Measurements from ENCODE around the gene PALD1. TPM values are rescaled to one million over a fixed set of nuclear protein-coding genes. Genes with fewer than 3 reads are reported as not detected.
A peak's percentile ranks its signal among the peaks of the same experiment; 100 is the strongest.

Gene PALD1
- total and polyA plus RNA-seq, 2 experiments from 2014 or later: 11.9 to 58.2 TPM

DNA sequence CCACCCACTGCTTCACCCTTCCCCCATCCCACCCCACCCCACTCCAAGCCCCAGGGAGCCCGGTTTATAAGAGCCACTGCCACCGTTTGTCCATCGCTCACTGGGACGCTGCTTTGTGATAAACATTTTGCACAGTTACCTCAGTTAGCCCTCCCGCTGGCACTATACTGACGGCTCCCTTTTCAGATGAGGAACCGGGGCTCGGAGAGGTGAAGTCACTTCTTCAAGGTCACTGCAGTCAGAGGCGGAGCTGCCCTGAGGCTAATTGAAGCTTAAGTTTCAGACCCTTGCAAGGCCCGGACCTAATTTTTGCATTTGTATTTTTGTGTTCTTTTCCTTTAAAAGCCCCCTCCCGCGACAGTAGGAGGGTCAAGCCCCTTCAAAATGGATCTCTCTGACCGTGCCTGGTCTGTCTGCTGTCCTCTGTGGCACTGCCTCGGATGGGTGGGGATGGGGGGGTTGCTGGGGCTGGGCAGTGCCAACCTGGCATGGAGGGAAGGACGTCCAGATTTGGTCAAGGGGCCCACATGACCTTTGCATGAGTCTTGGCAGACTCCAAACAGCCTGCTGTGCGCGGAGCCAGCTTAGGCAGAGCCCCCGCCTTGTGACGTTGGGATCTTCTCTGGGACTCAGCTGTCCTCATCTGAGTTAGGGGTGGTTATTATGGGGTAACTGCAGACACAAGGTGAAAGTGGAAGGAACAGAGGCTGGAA, 19.4 kb upstream of the PALD1 start (continued):
- TF ChIP-seq ZNF114 (CRISPR knock-in tag; IDR thresholded peaks at IDR 0.05) (no peak), NANOG (IDR thresholded peaks at IDR 0.05; ENCODE audit: borderline replicate concordance) (no peak), JUNB (IDR thresholded peaks at IDR 0.05; ENCODE audit: unreplicated experiment) (no peak), EZH2phosphoT487 (IDR thresholded peaks at IDR 0.05; ENCODE audit: unreplicated experiment) (no peak), ETS1 (IDR thresholded peaks at IDR 0.05) (no peak), POLR2AphosphoS5 (IDR thresholded peaks at IDR 0.05; ENCODE audit: low read depth) (no peak), REST (IDR thresholded peaks at IDR 0.05; ENCODE audit: unreplicated experiment) (no peak), CREB1 (CRISPR knock-in tag; IDR thresholded peaks at IDR 0.05; ENCODE audit: low read depth) (no peak), ZNF331 (CRISPR knock-in tag; IDR thresholded peaks at IDR 0.05; ENCODE audit: low read depth) (no peak)
- TF ChIP-seq, protein P1, sequence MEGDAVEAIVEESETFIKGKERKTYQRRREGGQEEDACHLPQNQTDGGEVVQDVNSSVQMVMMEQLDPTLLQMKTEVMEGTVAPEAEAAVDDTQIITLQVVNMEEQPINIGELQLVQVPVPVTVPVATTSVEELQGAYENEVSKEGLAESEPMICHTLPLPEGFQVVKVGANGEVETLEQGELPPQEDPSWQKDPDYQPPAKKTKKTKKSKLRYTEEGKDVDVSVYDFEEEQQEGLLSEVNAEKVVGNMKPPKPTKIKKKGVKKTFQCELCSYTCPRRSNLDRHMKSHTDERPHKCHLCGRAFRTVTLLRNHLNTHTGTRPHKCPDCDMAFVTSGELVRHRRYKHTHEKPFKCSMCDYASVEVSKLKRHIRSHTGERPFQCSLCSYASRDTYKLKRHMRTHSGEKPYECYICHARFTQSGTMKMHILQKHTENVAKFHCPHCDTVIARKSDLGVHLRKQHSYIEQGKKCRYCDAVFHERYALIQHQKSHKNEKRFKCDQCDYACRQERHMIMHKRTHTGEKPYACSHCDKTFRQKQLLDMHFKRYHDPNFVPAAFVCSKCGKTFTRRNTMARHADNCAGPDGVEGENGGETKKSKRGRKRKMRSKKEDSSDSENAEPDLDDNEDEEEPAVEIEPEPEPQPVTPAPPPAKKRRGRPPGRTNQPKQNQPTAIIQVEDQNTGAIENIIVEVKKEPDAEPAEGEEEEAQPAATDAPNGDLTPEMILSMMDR (conservative IDR thresholded peaks at IDR 0.05; ENCODE audit: low read depth in 2 of 2): no peak

- Histone ChIP-seq H3K4me3 (peak overlapping the region; percentile 80), H3K27ac (ENCODE audit: low read depth) (no peak overlapping the region), H2AFZ (peak overlapping the region; percentile 91), H3K4me1 (ENCODE audit: insufficient read depth) (peaks cover 43% of the 10 kb centered on the region), H3F3A (replicated peaks; ENCODE audit: low read depth) (peaks cover 28% of the 10 kb centered on the region), H3K36me3 (ENCODE audit: insufficient read depth) (no peaks in the 10 kb centered on the region), H3K79me2 (replicated peaks; ENCODE audit: insufficient read depth) (no peaks in the 10 kb centered on the region), H3K4me2 (peak overlapping the region; percentile 100), H3K27me3 (ENCODE audit: insufficient read depth) (peaks cover 50% of the 10 kb centered on the region), H3K9me2 (ENCODE audit: insufficient read depth) (no peaks in the 10 kb centered on the region), H4K20me1 (replicated peaks; ENCODE audit: insufficient read depth) (no peaks in the 10 kb centered on the region)
- no peak overlapping the region for H3K27ac Mint-ChIP-seq
- H3K4me3 Mint-ChIP-seq: peak overlapping the region; percentile 75
- peak; percentile 57 for DNase-seq (ENCODE audit: low spot score)
- peaks cover 44% of the 10 kb centered on the region for H3K4me1 Mint-ChIP-seq
- H3K36me3 Mint-ChIP-seq (ENCODE audit: low read depth): no peaks in the 10 kb centered on the region
- no peaks in the 10 kb centered on the region; the same call in 2 of the 3 replicates for H3K9me3 Mint-ChIP-seq
- peaks cover 62% of the 10 kb centered on the region for H3K27me3 Mint-ChIP-seq (ENCODE audit: insufficient read depth, low read depth, poor library complexity)
- peak; percentile 5 for ATAC-seq
- no peak for TF ChIP-seq ZNF331 (CRISPR knock-in tag; IDR thresholded peaks at IDR 0.05; ENCODE audit: low read depth)
- no peak for TF ChIP-seq STAT1 (IDR thresholded peaks at IDR 0.05; ENCODE audit: unreplicated experiment)
- no peak for TF ChIP-seq ZNF114 (CRISPR knock-in tag; IDR thresholded peaks at IDR 0.05)
These were observed 18.6 kb upstream of the PALD1 start for GRCh38 chr10:70459774-70460490.
